Activated effector memory CD4-positive, alpha-beta T cell treated with Interleukin-2 at 50 U/mL for 16 hours (primary cell): ENCODE results near the gene CHCT1.

ENCODE experiments used
- DNase-seq: peaks from one replicate; pipeline ENCODE4 v3.0.0-alpha.2; 2020

The CHCT1 gene

DNA sequence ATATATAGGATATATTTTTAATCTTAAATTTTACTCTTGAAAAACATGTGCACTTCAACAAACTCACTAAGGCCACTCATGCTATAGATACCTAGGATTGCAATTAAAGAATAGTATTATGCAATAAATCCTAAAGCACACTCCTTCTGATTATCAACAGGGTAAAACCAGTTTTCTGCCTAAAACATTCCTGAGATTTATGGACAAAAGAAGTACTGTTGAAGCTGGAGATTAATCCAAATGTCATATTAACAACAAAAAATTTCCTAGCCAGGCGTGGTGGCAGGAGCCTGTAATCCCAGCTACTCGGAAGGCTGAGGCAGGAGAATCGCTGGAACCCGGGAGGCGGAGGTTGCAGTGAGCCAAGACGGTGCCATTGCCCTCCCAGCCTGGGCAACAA lies 21.4 kb downstream of the CHCT1 start:
- no peak for DNase-seq

- DNase-seq: no peak
Observed at GRCh38 chr17:60445144-60445543, 22.9 kb downstream of the CHCT1 start.

- no peak for DNase-seq
Observed at GRCh38 chr17:60447375-60447774, 25.1 kb downstream of the CHCT1 start.

GRCh38 chr17:60451071-60451470 lies 28.8 kb downstream of the CHCT1 start:
- DNase-seq: no peak

GRCh38 chr17:60451965-60452364 lies 29.7 kb downstream of the CHCT1 start:
- no peak for DNase-seq

DNA sequence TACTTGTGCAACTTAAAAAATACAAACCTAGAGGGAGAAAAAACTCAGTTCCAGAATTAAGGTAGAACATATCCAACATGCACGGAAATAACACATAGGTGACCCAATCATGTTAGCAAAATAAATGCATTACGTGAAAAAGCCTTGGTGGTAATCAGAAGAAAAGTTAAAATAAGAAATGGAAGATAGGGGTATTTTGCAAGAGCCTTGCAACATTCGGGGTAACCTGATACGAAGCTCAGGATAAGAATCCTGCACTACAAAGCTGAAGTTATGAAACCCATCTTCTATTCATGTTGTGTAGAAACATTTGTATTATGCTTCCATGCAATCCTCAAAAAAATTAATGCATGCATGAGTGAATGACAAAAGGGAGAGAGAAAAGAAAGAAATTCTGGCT lies 33.1 kb downstream of the CHCT1 start:
- no peak for DNase-seq

DNA sequence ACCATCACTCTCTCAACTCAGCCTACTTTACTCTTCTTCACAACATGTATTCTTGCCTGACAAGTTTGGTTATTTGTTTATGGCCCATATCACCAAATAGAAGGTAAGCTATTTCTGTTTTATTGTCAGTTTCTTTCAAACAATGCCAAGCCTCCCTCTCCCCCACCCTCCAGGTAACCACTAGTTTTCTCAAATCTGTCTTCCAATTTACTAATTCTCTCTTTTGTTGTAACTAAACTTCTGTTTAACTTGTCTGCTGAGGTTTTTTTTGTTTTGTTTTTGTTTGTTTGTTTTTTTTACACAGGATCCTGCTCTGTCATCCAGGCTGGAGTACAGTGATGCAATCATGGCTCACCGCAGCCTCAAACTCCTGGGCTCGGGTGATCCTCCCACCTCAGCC lies 34.9 kb downstream of the CHCT1 start:
- no peak for DNase-seq

GRCh38 chr17:60461584-60461983 lies 39.3 kb downstream of the CHCT1 start:
- DNase-seq: no peak

GRCh38 chr17:60463157-60463835 lies 41.0 kb downstream of the CHCT1 start:
- no peak for DNase-seq

DNA sequence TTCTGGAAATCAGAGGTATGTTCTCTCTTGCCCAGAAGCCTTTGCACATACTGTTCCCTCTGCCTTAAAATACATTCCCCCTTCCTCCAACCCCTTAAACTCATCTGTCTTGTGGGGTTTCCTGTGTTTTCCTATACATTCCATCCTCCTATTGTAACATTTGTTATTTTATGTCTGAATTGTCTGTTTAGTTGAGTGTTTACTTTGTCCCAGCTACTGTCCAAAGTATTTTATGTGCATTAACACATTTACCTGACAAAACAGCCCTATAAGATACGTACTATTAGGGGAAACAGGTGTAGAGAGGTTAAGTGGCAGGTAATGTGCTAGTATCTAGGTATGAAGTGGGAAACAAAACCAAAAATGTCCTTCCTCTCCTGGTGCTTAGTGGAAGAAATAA lies 42.1 kb downstream of the CHCT1 start:
- no peak for DNase-seq

GRCh38 chr17:60468371-60468770 lies 46.1 kb downstream of the CHCT1 start:
- no peak for DNase-seq

- DNase-seq: no peak
Observed at GRCh38 chr17:60471451-60471850, 49.2 kb downstream of the CHCT1 start.

GRCh38 chr17:60472449-60472848 lies 50.2 kb downstream of the CHCT1 start:
- no peak for DNase-seq

DNA sequence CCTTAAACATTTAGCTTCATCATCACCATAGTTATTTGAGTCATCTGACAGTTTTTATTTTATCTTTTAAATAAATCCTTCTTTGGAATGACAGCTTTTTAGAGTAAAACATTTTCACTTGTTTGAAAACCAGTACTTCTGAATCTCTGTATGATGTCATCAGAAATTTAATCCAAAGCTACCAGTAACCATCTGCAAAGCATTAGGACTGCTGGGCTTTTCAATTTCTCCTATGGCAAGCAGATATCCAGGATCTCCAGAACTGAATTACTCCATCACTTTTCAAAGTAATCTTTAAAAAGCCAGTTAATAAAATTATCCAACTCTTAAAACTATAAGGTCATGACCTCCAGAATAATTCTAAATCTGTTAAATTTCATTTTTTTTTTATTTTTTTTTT lies 51.5 kb downstream of the CHCT1 start:
- DNase-seq: no peak
